Panc1 (cell line): Measurements from ENCODE around the gene SYT9.

Experiments
- CTCF ChIP-seq: fragments of 450-650 bp; IDR thresholded peaks from 2 replicates; pipeline ENCODE4 v1.5.1; 2017; ENCODE audit warnings: mild to moderate bottlenecking
- SIN3A ChIP-seq: IDR thresholded peaks from 2 replicates; pipeline ENCODE4 v1.6.1; 2012; ENCODE audit warnings: low read depth, mild to moderate bottlenecking, low read length, moderate library complexity, borderline replicate concordance; ENCODE audit not compliant: insufficient read depth

DNA sequence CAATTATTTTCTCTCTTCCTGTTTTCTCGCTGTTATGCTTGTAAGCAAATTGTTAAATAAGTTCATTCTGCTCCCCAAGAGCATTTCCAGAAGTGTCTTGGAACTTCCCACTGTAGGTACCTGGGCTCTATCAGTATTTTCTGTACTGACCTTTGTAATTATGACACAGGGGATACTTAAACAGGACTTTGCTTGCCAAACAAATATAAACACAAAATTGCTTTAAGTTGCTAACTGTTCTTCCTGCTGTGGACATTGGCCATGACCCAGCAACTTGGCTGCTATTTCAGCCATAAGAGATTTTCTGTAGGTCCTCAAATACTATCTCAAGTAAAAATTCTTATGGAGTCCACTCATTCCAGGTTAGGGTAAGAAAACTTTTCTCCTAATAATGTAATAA is 30.1 kb downstream of the SYT9 start:
- TF ChIP-seq CTCF (no peak), SIN3A (no peak)
